LNCaP clone FGC (cell line): Measurements from ENCODE around the gene C9orf153.

Source experiments
- DNase-seq: peaks from one replicate; pipeline ENCODE4 v3.0.0-alpha.2; 2011; ENCODE audit warnings: low read depth
- H3K4me3 ChIP-seq: 2 replicates; pipeline ENCODE4 v1.5.1; 2011; ENCODE audit warnings: mild to moderate bottlenecking, low read depth, low read length, control low read depth
- TF ChIP-seq, protein P1 (sequence below): IDR thresholded peaks from 2 replicates; pipeline ENCODE4 v1.5.1; 2012; ENCODE audit warnings: mild to moderate bottlenecking; ENCODE audit not compliant: control insufficient read depth, insufficient read depth; ENCODE audit errors: extremely low read depth

C9orf153 gene

DNA sequence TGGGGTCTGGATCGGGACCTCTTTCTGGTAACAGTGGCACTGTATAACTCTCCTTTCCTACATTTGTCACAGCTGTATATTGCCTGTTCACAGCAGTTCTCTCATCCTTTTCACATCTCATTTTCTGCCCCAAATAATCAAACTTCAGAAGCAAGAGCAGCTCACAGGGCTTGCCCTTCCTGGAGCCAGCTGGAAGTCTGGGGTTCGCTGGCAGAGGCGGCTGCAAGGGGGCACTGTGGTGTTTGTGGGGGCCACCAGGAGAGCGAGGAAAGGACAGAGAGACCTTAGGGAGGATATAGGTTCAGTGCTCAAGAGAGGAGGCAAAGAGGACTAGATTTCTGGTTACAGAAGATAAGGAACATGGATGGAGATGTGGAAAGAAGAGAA, 75.3 kb downstream of the C9orf153 start:
- TF ChIP-seq, protein P1, sequence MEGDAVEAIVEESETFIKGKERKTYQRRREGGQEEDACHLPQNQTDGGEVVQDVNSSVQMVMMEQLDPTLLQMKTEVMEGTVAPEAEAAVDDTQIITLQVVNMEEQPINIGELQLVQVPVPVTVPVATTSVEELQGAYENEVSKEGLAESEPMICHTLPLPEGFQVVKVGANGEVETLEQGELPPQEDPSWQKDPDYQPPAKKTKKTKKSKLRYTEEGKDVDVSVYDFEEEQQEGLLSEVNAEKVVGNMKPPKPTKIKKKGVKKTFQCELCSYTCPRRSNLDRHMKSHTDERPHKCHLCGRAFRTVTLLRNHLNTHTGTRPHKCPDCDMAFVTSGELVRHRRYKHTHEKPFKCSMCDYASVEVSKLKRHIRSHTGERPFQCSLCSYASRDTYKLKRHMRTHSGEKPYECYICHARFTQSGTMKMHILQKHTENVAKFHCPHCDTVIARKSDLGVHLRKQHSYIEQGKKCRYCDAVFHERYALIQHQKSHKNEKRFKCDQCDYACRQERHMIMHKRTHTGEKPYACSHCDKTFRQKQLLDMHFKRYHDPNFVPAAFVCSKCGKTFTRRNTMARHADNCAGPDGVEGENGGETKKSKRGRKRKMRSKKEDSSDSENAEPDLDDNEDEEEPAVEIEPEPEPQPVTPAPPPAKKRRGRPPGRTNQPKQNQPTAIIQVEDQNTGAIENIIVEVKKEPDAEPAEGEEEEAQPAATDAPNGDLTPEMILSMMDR, result no peak
- DNase-seq, result no peak
- H3K4me3 ChIP-seq, result no peak overlapping the region

DNA sequence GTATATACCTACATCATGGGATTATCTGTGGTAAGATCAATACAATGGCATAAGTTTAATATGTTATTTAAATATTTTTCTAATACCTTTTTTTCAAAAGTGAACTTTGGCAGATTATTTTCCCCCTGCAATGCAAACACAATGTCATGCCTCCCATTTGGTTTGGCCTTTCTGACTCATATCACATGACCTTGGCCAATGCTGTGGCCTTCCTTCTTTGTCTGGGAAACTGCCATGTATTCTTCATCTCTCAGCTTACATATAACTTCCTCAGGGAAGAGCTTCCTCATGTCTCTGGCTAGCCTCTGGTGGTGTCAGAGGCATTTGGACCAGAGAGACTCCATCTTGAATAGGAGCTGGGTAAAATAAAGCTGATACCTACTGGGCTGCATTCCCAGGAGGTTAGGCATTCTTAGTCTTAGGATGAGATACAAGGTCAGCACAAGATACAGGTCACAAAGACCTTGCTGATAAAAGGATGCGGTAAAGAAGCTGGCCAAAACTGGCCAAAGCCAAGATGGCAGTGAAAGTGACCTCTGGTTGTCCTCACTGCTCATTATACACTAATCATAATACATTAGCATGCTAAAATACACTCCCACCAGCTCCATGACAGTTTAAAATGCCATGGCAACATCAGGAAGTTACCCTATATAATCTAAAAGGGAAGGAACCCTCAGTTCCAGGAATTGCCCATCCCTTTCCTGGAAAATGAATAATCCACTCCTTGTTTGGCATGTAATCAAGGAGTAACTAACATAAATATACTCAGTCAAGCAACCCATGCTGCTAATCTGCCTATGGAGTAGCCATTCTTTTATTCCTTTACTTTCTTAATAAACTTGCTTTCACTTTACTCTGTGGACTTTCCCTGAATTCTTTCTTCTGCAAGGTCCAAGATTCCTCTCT, 76.0 kb downstream of the C9orf153 start:
- DNase-seq, result no peak
- no peak overlapping the region for H3K4me3 ChIP-seq
- TF ChIP-seq, protein P1, result no peak

DNA sequence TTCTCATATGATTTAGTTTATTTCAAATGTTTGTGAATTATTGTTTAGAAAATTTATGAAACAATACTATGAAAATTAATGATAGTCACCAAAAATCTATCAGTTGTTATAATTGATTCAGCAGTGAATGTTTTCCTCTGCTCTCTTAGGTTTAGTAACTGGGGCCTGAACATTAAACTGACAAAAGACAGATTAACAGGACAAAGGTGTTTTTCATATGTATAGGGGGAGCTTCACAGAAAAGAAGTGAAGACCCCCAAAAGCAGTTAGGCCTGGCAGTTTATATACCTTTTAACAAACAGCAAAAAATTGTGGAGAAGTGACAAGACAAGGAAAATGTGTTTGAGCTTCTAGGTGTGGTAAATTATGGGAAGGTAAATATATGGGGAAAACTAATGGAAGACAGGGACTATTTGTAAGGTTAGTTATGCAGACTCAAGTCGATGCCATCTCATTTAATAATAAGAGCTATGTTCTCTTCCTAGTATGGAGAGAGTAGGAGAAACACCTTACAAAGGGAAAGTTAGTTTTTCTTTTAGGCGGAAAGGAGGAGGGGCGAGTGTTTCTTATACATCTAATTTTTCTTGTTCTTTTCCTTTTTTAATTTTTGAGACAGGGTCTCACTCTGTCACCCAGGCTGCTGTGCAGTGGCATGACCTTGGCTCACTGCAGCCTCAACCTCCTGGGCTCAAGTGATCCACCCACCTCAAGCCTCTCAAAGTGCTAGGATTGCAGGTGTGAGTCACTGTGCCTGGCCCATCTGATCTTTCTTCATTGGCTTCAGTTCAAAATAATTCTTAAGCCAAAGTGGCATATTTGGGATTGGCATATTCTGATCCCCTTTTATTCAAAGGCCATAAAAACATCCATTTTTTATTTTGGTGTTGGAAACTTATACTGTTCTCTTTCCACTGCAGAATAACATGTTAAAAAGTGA, 77.8 kb downstream of the C9orf153 start:
- no peak for DNase-seq
- TF ChIP-seq, protein P1, result no peak
- no peak overlapping the region for H3K4me3 ChIP-seq

DNA sequence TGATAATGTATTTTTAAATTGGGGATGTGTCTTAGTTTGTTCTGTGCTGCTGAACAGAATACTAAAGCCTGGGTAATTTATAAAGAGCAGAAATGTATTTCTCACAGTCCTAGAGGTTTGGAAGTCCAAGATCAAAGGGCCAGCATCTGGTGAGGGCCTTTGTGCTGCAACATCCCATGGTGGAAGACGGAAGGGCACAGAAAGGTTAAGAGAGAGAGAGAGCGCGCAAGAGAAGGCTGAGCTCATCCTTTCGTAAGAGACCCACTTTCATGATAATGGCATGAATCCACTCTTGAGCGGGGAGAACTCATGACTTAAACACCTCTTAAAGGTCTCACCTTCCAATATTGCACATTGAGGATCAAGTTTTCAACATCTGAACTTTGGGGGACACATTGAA, 81.0 kb downstream of the C9orf153 start:
- no peak for DNase-seq
- no peak overlapping the region for H3K4me3 ChIP-seq
- TF ChIP-seq, protein P1, result no peak

DNA sequence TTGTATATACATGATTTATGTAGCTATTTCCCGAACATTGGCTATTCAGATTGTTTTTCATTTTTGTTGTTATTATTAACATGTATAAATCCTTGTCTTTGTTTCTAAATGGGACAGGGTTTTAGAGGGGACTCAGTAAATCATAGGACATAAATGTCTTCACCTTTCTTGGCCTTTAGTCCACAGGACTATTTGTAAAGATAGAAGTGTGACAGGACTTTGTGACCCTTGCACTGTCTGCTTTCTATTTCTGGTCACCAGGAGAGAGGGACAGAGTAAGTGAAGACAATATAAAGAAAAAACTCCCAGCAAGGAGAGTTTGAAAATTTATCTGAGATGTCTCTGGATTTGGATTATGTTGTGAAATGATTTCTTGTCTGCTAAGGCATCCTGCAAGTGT, 81.5 kb downstream of the C9orf153 start:
- H3K4me3 ChIP-seq, result no peak overlapping the region
- DNase-seq, result no peak
- TF ChIP-seq, protein P1, result no peak

DNA sequence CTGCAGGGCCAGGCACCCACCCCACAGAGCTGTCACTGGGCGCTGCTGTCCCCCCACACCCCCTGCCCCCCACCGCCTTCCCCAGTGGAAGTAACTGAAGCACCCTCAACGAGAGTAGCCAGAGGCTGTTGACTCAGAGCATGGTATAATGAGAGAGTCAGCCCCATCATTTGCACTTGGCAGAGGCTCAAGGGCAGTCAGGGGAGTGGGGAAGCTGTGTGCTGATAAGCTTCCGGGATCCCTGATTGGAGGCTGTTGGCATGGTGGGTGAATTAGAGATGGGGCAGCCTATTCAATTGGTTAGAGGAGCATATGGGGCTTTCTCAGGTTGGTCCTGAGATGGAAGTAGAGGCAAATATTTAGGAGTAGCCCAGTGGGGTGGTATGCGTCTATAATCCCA, 83.0 kb downstream of the C9orf153 start:
- no peak for DNase-seq
- no peak overlapping the region for H3K4me3 ChIP-seq
- TF ChIP-seq, protein P1, result no peak
